PC-9 (cell line): Measurements from ENCODE around the gene PRICKLE4. TPM values are rescaled to one million over a fixed set of nuclear protein-coding genes. Genes with fewer than 3 reads are reported as not detected.

Experiments used
- Bru-seq: library from RNA; stranded (reverse); fragments of 400-500 nt; gene quantifications from one replicate; lab custom pipeline; 2021; lab: Mats Ljungman, UMichigan
- BruChase-seq, 2 experiments: library from RNA; stranded (reverse); fragments of 400-500 nt; gene quantifications; one replicate each; lab custom pipeline; 2021; lab: Mats Ljungman, UMichigan
- BruUV-seq: library from RNA; stranded (reverse); fragments of 400-500 nt; replicated peaks from 2 replicates; lab custom pipeline; 2021; lab: Mats Ljungman, UMichigan
- CTCF ChIA-PET: fragments of 300-600 bp; sonication (Branson Sonifier 250); formaldehyde crosslinking; loops from one replicate; lab custom pipeline; 2022; ENCODE audit warnings: antibody characterized with exemption; lab: Charles Lee
- POLR2A ChIA-PET: fragments of 300-600 bp; sonication (Branson Sonifier 250); formaldehyde crosslinking; loops from one replicate; lab custom pipeline; 2022; ENCODE audit warnings: antibody characterized with exemption; ENCODE audit not compliant: unreplicated experiment; lab: Charles Lee
- DNase-seq, 2 experiments: peaks; one replicate each; pipeline versions ENCODE4 v3.0.0 to v3.0.0-alpha.2; 2015 to 2022; ENCODE audit warnings: mixed read lengths in 1 of 2
- H2AFZ ChIP-seq: fragments of 200-600 bp; sonication (generic); 2 replicates; pipeline ENCODE4 v1.8.1; 2017; ENCODE audit warnings: antibody characterized with exemption
- H3F3A ChIP-seq: fragments of 200-600 bp; sonication (generic); 2 replicates; pipeline ENCODE4 v1.8.1; 2017; ENCODE audit warnings: antibody characterized with exemption, mild to moderate bottlenecking, low read depth; ENCODE audit not compliant: insufficient read depth
- H3K27ac ChIP-seq: fragments of 200-600 bp; sonication (generic); 2 replicates; pipeline ENCODE4 v1.6.1; 2016; ENCODE audit warnings: mixed run types
- H3K27me3 ChIP-seq: fragments of 200-600 bp; sonication (generic); 2 replicates; pipeline ENCODE4 v1.6.1; 2016; ENCODE audit warnings: low read depth, mixed run types; ENCODE audit not compliant: insufficient read depth
- H3K36me3 ChIP-seq: fragments of 200-600 bp; sonication (generic); 2 replicates; pipeline ENCODE4 v1.6.1; 2016; ENCODE audit warnings: low read depth, mixed run types
- H3K4me1 ChIP-seq: fragments of 200-600 bp; sonication (generic); replicated peaks from 2 replicates; pipeline ENCODE4 v1.6.1; 2016; ENCODE audit warnings: mixed run types; ENCODE audit not compliant: insufficient read depth
- H3K4me2 ChIP-seq: fragments of 200-600 bp; sonication (generic); 2 replicates; pipeline ENCODE4 v1.6.1; 2017; ENCODE audit warnings: mixed run types
- H3K4me3 ChIP-seq: fragments of 200-600 bp; sonication (generic); 2 replicates; pipeline ENCODE4 v1.6.1; 2016; ENCODE audit warnings: mixed run types
- H3K79me2 ChIP-seq: fragments of 200-600 bp; sonication (generic); 2 replicates; pipeline ENCODE4 v1.6.1; 2017; ENCODE audit warnings: low read depth, mixed run types
- H3K9me2 ChIP-seq: fragments of 200-600 bp; sonication (generic); 2 replicates; pipeline ENCODE4 v1.8.1; 2017; ENCODE audit warnings: mild to moderate bottlenecking; ENCODE audit not compliant: insufficient read depth
- H3K9me3 ChIP-seq: fragments of 200-600 bp; sonication (generic); 2 replicates; pipeline ENCODE4 v1.8.1; 2016; ENCODE audit warnings: low read depth; ENCODE audit not compliant: insufficient read depth
- H4K20me1 ChIP-seq: fragments of 200-600 bp; sonication (generic); 2 replicates; pipeline ENCODE4 v1.8.1; 2017; ENCODE audit not compliant: insufficient read depth
- EZH2 ChIP-seq: fragments of 200-600 bp; sonication (generic); IDR thresholded peaks from 2 replicates; pipeline ENCODE4 v1.8.0; 2017; ENCODE audit warnings: antibody characterized with exemption, low read depth
- intact Hi-C: fragments of 100-400 bp; cut with micrococcal nuclease; formaldehyde crosslinking; loops from one replicate; pipeline ENCODE4 v1.10.0; 2022; ENCODE audit not compliant: unreplicated experiment
- long read RNA-seq: library from polyadenylated mRNA; stranded (forward); transcript quantifications from one replicate; pipeline ENCODE4 v2.0.0, GENCODE V29; 2022
- total RNA-seq: library from RNA; stranded (reverse); gene quantifications from 2 replicates; pipeline ENCODE4 v1.2.3, GENCODE V29; 2021
- TF ChIP-seq, protein P1 (sequence below): fragments of 200-600 bp; sonication (generic); conservative IDR thresholded peaks from 2 replicates; pipeline ENCODE4 v1.6.1; 2017; ENCODE audit warnings: mixed run types, antibody characterized with exemption, mild to moderate bottlenecking, moderate library complexity

PRICKLE4 gene, protein sequence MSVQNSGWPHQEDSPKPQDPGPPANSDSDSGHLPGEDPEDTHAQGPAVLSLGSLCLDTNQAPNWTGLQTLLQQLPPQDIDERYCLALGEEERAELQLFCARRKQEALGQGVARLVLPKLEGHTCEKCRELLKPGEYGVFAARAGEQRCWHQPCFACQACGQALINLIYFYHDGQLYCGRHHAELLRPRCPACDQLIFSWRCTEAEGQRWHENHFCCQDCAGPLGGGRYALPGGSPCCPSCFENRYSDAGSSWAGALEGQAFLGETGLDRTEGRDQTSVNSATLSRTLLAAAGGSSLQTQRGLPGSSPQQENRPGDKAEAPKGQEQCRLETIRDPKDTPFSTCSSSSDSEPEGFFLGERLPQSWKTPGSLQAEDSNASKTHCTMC
- total RNA-seq = 8.4 and 9.2 TPM in 2 replicates
- Bru-seq, nascent RNA = percentile 50 among the genes with signal in this experiment
- BruChase-seq, experiment 1, labeled RNA remaining after a 2-hour chase = percentile 65 among the genes with signal in this experiment
- percentile 51 among the genes with signal in this experiment for BruChase-seq, experiment 2, labeled RNA remaining after a 6-hour chase
- long read RNA-seq = 0 reads

DNA sequence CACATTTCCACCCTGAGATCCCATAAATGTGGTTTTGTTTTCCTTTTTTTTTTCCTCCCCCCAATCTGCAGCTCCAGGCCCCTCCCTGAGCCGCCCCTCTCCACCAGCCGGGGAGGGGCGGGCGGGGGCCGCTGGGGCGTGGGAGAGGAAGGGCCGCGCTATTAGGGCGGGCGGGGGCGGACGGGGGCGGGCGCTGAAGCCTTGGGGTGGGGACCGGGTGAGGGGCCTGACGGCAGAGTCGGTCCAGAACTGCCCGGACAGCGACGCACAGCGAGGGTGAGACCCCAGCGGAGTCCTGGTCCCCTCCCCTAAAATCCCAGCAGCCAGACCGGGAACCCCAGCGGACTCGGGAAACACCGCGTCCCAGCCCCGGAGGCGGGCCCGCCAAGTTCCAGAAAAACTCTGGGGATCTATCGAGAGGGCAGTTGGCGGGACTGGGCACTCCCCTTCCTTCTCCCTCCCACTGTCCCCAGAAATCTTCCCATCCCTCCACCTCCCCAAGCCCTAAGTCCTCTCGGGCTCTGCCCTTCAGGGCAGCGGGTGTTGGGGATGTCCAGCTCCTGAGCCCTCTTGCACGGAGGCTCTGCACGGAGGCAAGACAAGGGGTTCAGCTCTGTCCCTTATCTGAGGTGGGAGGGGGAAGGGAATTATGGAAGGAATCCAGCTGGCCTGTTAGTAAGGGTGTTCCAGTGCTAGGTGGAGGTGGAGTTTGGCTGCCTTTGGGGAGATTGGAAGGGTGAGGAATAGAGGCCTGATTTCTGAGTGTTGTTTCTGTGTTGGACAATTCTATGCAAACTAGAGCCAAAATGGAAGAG is at the start of gene PRICKLE4:
PRICKLE4 (plus strand) TSS at position 232 of the 815 bp plus-strand sequence. CDS start 2,692 bp downstream, outside the sequence.
- Histone ChIP-seq H2AFZ (peak within 1 kb of the TSS; percentile 95), H3K36me3 (no peaks in the 10 kb centered on the region), H3K9me2 (no peaks in the 10 kb centered on the region), H3K27ac (peak within 1 kb of the TSS; percentile 43; the same call in 1 of the 2 replicates), H3F3A (peaks cover 40% of the 10 kb centered on the region), H3K27me3 (no peaks in the 10 kb centered on the region), H3K79me2 (no peaks in the 10 kb centered on the region), H4K20me1 (no peaks in the 10 kb centered on the region), H3K9me3 (no peaks in the 10 kb centered on the region), H3K4me2 (peak within 1 kb of the TSS; percentile 98), H3K4me1 (peaks cover 41% of the 10 kb centered on the region), H3K4me3 (peak within 1 kb of the TSS; percentile 94)
- no peak for TF ChIP-seq EZH2
- TF ChIP-seq, protein P1, sequence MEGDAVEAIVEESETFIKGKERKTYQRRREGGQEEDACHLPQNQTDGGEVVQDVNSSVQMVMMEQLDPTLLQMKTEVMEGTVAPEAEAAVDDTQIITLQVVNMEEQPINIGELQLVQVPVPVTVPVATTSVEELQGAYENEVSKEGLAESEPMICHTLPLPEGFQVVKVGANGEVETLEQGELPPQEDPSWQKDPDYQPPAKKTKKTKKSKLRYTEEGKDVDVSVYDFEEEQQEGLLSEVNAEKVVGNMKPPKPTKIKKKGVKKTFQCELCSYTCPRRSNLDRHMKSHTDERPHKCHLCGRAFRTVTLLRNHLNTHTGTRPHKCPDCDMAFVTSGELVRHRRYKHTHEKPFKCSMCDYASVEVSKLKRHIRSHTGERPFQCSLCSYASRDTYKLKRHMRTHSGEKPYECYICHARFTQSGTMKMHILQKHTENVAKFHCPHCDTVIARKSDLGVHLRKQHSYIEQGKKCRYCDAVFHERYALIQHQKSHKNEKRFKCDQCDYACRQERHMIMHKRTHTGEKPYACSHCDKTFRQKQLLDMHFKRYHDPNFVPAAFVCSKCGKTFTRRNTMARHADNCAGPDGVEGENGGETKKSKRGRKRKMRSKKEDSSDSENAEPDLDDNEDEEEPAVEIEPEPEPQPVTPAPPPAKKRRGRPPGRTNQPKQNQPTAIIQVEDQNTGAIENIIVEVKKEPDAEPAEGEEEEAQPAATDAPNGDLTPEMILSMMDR = no peak
- peak; percentile 61 to 69 for DNase-seq
- intact Hi-C loops = loop anchor here (1.0 to 10.0 kb wide), 6 partner anchors 157 to 1097 kb away; partner anchors contain the start of genes PRPH2 and RPL7L1
- CTCF ChIA-PET = no interaction called here
- POLR2A ChIA-PET = interaction anchor here (0.6 kb wide), 1 partner anchor 781 kb away, joined by 3 read pairs; no protein-coding TSS in a partner anchor
- no TSS peak for BruUV-seq

DNA sequence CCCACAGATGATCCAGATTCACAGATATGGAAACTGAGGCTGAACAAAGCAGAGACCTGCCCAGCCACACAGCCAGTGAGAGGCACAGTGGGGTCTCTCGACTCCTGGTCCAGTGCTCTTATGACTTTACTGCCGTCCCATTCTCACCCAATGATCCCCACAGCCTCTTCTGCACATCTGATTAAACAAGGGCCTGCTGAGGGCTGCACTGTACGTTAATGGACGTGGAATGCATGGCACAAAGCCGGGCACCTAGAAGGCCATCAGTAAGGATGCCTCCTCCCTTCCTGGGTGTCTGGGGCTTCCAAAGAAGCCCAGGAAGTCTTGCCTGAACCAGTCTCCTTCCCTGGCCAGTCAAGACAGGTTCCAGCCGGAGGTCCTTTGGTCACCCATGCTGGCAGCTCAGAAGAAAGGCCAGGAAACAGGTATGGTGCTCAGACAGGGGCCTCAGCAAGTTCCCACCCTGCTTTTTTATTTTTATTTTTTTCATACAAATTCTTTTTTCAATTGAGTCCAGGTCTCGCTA is 49.0 kb upstream of the PRICKLE4 start:
- intact Hi-C loops = no loop called here
- CTCF ChIA-PET = no interaction called here
- no peaks in the 10 kb centered on the region; the same call in 1 of the 2 replicates for H3F3A ChIP-seq
- no peaks in the 10 kb centered on the region for H3K27me3 ChIP-seq
- no peaks in the 10 kb centered on the region for H3K79me2 ChIP-seq
- 0 out of 2 replicates have a peak, but pooled peaks cover 13% of the 10 kb centered on the region for H3K4me1 ChIP-seq
- H3K9me3 ChIP-seq = no peaks in the 10 kb centered on the region
- TF ChIP-seq, protein P1 = no peak
- no peak for TF ChIP-seq EZH2
- H3K4me2 ChIP-seq = no peak overlapping the region
- H3K4me3 ChIP-seq = no peak overlapping the region
- POLR2A ChIA-PET = no interaction called here
- no TSS peak for BruUV-seq
- no peak for DNase-seq
- H3K36me3 ChIP-seq = no peaks in the 10 kb centered on the region
- no peak overlapping the region for H3K27ac ChIP-seq
- no peak overlapping the region for H2AFZ ChIP-seq
- no peaks in the 10 kb centered on the region for H3K9me2 ChIP-seq
- H4K20me1 ChIP-seq = no peaks in the 10 kb centered on the region; the same call in 1 of the 2 replicates

DNA sequence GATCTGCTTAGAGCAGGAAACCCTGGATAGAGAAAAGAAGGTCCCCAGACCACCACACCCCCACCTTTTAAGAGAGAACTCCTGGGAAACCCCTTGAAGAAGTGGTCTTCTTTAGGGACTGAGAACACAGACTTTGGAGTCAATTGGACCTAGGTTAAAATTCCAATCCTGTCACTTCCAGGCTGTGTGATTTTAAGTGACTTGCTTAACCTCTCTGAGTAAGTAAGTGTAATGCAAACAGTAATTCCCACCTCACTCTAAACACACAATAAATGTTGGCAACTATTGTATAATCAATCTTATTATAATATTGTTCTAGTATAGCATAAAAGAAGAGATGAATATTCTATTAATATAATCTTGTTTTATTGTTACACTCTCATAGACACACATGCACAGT is 48.4 kb upstream of the PRICKLE4 start:
- Histone ChIP-seq H3F3A (no peaks in the 10 kb centered on the region; the same call in 1 of the 2 replicates), H3K9me2 (no peaks in the 10 kb centered on the region), H3K9me3 (no peaks in the 10 kb centered on the region), H3K4me2 (no peak overlapping the region), H3K79me2 (no peaks in the 10 kb centered on the region), H3K36me3 (no peaks in the 10 kb centered on the region), H4K20me1 (no peaks in the 10 kb centered on the region; the same call in 1 of the 2 replicates), H3K4me1 (0 out of 2 replicates have a peak, but pooled peaks cover 13% of the 10 kb centered on the region), H2AFZ (no peak overlapping the region), H3K4me3 (no peak overlapping the region), H3K27me3 (no peaks in the 10 kb centered on the region), H3K27ac (no peak overlapping the region)
- CTCF ChIA-PET = no interaction called here
- intact Hi-C loops = no loop called here
- no TSS peak for BruUV-seq
- POLR2A ChIA-PET = no interaction called here
- no peak for TF ChIP-seq EZH2
- TF ChIP-seq, protein P1 = no peak
- DNase-seq = no peak
